ENCODE results near the gene CSRNP2.

DNA sequence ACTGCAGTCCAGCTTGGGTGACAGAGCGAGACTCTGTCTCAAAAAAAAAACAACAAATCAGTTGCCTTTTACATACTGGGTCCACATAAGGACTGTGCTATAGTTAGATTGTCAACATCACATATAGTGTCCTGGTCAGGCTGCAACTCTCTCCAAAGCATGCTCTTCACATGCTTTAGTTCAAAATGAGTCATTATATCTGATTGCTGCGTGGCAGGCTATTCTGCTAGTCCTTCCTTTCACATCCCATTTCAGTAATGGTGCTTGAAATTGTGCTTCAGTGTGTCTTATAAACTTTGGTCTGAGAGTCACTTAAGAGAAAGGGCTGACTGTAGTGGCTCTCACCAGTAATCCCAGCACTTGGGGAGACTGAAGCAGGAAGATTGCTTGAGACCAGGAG, 28.3 kb downstream of the CSRNP2 start:
- TF ChIP-seq, protein P1, sequence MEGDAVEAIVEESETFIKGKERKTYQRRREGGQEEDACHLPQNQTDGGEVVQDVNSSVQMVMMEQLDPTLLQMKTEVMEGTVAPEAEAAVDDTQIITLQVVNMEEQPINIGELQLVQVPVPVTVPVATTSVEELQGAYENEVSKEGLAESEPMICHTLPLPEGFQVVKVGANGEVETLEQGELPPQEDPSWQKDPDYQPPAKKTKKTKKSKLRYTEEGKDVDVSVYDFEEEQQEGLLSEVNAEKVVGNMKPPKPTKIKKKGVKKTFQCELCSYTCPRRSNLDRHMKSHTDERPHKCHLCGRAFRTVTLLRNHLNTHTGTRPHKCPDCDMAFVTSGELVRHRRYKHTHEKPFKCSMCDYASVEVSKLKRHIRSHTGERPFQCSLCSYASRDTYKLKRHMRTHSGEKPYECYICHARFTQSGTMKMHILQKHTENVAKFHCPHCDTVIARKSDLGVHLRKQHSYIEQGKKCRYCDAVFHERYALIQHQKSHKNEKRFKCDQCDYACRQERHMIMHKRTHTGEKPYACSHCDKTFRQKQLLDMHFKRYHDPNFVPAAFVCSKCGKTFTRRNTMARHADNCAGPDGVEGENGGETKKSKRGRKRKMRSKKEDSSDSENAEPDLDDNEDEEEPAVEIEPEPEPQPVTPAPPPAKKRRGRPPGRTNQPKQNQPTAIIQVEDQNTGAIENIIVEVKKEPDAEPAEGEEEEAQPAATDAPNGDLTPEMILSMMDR (IDR thresholded peaks at IDR 0.05; ENCODE audit: low read depth, low read length), result no peak
- TF ChIP-seq EZH2phosphoT487 (IDR thresholded peaks at IDR 0.05; ENCODE audit: low read depth), result no peak

Data from OCI-LY3 (cell line).